Measurements from ENCODE around the gene GALNT10. TPM values are rescaled to one million over a fixed set of nuclear protein-coding genes. Genes with fewer than 3 reads are reported as not detected.

The GALNT10 gene
- polyA plus RNA-seq, 4 donors = 27.6 to 30.1 (median 28.5) TPM

DNA sequence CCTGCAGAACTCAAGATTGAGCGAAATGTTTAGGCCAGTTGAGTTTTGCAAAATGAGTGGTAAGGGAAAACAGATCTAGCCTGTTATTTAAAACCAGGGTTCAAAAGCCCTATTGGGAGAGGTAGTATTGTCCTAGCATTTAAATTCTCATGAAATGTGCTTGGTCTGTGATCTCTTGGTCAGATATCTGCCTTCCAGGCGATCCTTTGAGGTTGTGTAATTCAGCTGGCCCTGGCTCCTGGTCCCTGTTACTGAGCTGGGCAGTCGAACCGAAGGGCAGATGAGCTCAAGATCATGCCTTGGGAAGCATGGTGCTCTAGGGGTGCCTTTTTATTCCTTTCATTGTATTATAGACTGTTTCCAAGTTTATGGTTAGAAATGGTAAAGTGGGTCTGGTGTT lies 269.6 kb downstream of the GALNT10 start:
- no peak for DNase-seq (ENCODE audit: low read depth in 4 of 4, low spot score in 3 of 4)

DNA sequence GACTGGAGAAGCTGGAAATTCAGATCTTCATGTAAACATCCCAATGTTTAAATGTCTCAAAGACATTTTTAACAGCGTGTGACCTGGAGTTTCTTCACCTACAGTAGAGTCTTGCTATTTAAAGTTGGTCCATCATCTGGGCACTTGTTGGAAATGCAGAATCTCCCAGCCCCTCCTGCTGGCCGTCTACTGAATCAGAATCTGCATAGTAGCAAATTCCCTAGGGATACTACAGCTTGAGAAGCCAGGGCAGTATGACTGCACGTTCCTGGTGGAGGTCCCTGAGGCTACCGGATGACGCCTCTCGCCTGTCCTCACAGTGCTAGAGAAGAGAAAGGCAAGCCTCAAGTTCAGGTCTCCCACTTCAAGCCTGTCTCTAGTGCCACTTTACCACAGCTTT lies 271.0 kb downstream of the GALNT10 start:
- DNase-seq (ENCODE audit: low read depth in 4 of 4, low spot score in 3 of 4) = no peak

DNA sequence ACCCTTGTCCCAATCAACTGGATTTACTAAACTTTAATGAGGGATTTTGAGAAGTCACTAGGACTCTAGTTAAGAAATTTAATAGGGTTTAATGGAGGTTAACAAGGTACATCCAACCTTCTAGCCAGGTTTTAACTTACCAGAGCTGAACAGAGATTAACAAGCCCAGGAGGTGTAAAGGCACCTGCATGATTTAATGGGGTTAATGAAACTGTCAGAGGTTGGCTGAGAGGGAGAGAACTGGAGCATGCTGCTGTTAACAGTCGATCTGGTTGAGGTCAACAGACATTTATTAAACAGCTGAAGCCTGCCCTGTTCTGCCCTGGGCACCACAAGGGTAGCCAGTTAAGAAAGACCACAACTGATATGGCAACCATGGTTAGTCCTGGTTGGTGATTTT lies 273.9 kb downstream of the GALNT10 start:
- DNase-seq (ENCODE audit: low read depth in 4 of 4, low spot score in 3 of 4) = no peak

DNA sequence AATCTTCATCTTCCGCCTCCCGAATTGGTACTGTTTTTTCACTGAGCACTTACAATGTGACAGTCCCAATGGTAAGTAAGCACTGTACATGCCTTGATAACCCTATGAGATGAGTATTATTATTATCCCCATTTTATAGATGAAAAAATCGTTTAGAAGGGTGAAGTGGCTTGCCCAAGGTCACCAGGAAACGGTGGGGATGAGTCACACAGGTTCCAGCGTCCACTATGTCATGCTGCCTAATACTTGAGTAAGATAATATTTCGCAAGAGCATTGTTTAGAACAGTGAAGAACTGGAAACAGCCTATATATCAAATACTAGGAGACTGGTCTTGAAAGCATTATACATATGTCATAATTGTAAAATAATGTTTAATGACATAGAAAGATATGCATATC lies 274.6 kb downstream of the GALNT10 start:
- no peak for DNase-seq (ENCODE audit: low read depth in 4 of 4, low spot score in 3 of 4)

DNA sequence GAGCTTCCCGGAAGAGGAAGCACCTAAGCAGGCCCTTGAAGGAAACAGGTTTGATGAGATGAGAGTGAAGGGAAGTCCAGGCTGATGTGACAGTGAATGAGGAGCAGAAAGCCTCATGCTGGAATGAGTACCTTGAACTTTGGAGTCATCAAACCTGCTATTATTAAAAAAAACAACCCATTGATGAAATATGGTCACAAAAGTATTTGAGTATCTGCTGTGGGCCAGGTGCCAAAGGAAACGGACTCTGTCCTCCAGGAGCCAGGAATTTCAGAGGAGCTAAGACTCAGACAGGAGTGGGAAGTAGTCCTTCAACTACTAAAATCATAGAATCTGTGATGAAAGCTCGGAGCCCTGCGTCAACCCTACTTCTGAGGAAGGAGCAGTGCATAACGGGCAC lies 275.6 kb downstream of the GALNT10 start:
- no peak for DNase-seq (ENCODE audit: low read depth in 4 of 4, low spot score in 3 of 4)

DNA sequence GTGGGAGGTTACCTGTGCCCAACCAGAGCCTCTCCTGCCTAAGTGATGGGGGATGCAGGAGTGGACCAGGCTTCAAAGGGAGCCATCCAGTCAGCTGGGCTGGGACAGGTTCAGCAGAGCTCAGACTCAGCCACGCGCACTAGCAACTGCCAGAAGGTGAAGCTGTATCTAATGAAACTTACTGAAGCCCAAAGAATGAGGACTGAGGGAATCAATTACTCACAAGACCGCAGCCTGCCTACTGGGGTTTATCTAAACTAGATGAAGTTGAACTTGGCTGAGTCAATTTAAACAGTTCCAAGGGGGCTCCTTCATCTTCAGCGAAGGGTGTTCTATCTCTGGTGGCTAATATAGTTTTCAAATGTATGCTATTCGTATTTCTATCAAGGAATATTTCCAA lies 276.1 kb downstream of the GALNT10 start:
- no peak for DNase-seq (ENCODE audit: low read depth in 4 of 4, low spot score in 3 of 4)

DNA sequence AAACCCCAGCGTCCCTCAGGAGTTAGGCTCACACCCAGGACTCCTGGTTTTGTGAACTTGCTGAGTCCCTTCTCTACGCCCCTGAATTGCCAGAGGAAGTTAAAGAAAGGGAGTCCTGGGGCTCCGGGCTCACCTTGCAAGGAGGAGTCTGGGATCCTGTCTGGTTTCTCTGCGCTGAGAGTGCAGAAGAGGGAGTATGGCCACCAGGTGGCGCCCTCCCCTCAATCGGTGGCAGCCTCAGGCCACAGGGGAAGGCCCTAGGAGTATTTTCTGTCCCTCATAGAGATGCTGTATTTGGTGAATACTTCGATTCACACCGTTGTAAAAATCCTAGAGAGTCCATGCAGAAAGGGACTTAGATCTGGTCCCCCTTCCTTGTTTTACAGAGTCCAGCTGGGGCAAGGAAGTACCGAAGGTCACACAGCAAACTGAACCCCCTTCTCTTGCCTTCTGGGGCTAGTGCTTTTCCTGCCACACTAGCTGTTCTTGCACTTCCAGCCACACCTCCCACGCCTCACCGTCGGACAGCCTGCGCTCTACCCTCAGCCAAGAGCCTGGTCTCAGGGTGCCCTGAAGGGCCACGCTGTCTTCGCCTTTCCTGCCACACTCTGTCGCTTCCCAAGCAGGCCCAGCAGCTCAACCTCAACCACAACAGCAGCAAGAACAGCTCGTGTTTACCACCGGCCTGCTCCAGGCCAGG lies 277.3 kb downstream of the GALNT10 start:
- DNase-seq (ENCODE audit: low read depth in 4 of 4, low spot score in 3 of 4) = peak in 1 of 4 donors; percentile 63

DNA sequence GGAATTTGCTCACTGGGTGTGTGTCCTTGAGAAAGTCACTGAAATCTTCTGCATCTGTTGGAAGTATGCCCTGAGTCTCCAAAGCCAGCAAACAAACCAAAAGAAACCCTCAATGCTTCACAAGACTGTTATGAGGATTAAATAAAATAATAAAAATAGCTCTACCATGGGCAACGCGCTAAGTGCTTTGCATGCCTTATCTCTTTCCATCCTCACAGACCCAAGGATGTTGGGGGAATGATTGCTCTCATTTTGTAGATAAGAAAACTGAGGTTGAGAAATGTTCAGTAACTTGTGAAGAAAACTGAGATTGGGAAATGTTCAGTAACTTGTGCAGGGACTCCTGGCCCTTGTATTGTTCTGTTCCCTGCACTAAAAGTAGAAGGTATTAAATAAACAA lies 279.6 kb downstream of the GALNT10 start:
- DNase-seq (ENCODE audit: low read depth in 4 of 4, low spot score in 3 of 4) = no peak

Other genes starting within 250 kb of the GALNT10 start
- 10 to 100 TPM; 30.6 to 34.8 (median 32.4) TPM for gene FAM114A2, start 151.8 kb upstream of the GALNT10 start, polyA plus RNA-seq (ENCODE audit: insufficient read length in 4 of 4)
- 10 to 100 TPM; 41.5 to 52.1 (median 48.8) TPM for gene MFAP3, start 151.8 kb upstream of the GALNT10 start, polyA plus RNA-seq (ENCODE audit: insufficient read length in 4 of 4)